Measurements from ENCODE around the gene MECP2.
A peak's percentile ranks its signal among the peaks of the same experiment; 100 is the strongest.
"Not testable (repeated sequence)": the region's sequence is repeated elsewhere in the genome, so short reads cannot be mapped to it uniquely, and the experiment has no call there.

Gene MECP2

GRCh38 chrX:154097589-154098541 is at the start of gene MECP2:
Gene MECP2 (minus strand): TSS chrX:154097717.
- Histone ChIP-seq H3K36me3 (ENCODE audit: insufficient read depth, low read length) (0 out of 2 replicates have a peak, but pooled peaks cover 2% of the 10 kb centered on the region), H3K9ac (ENCODE audit: insufficient read length) (peak within 1 kb of the TSS; percentile 78), H3K9me3 (ENCODE audit: low read depth, low read length) (no peaks in the 10 kb centered on the region), H3K4me3 (peak within 1 kb of the TSS; percentile 83), H3K27ac (peak within 1 kb of the TSS; percentile 36; the same call in 1 of the 2 replicates)
- DNase-seq (ENCODE audit: low read depth, low spot score), result peak; percentile 37
- TF ChIP-seq FOXP2 (optimal IDR thresholded peaks at IDR 0.05; ENCODE audit: control extremely low read depth, extremely low read length, insufficient read depth) (no peak), EZH2 (IDR thresholded peaks at IDR 0.05) (no peak), POLR2AphosphoS5 (IDR thresholded peaks at IDR 0.05; ENCODE audit: borderline replicate concordance, low read depth, low read length) (peak; percentile 54; the same call in 1 of the 2 replicates)

GRCh38 chrX:154144010-154144409 is 46.5 kb upstream of the MECP2 start, which contains the start of gene OPN1LW:
Gene OPN1LW (plus strand): TSS chrX:154144243. CDS start chrX:154144284, 41 bp downstream.
- not testable (repeated sequence) for H3K4me3 ChIP-seq; DNase-seq (ENCODE audit: low read depth, low spot score); H3K9me3 ChIP-seq (ENCODE audit: low read depth, low read length); H3K27ac ChIP-seq; H3K36me3 ChIP-seq (ENCODE audit: insufficient read depth, low read length); H3K9ac ChIP-seq (ENCODE audit: insufficient read length)

GRCh38 chrX:154142950-154143745 is 45.6 kb upstream of the MECP2 start:
- Histone ChIP-seq H3K9ac (ENCODE audit: insufficient read length) (no peak overlapping the region), H3K9me3 (ENCODE audit: low read depth, low read length) (no peaks in the 10 kb centered on the region), H3K36me3 (ENCODE audit: insufficient read depth, low read length) (no peaks in the 10 kb centered on the region), H3K27ac (no peak overlapping the region), H3K4me3 (no peak overlapping the region)
- TF ChIP-seq POLR2AphosphoS5 (IDR thresholded peaks at IDR 0.05; ENCODE audit: borderline replicate concordance, low read depth, low read length) (no peak), FOXP2 (optimal IDR thresholded peaks at IDR 0.05; ENCODE audit: control extremely low read depth, extremely low read length, insufficient read depth) (no peak), EZH2 (IDR thresholded peaks at IDR 0.05) (no peak)
- no peak for DNase-seq (ENCODE audit: low read depth, low spot score)

GRCh38 chrX:154142386-154142785 is 44.9 kb upstream of the MECP2 start:
- Histone ChIP-seq H3K9ac (ENCODE audit: insufficient read length) (no peak overlapping the region), H3K27ac (no peak overlapping the region), H3K9me3 (ENCODE audit: low read depth, low read length) (no peaks in the 10 kb centered on the region), H3K4me3 (no peak overlapping the region), H3K36me3 (ENCODE audit: insufficient read depth, low read length) (no peaks in the 10 kb centered on the region)
- no peak for DNase-seq (ENCODE audit: low read depth, low spot score)
- TF ChIP-seq EZH2 (IDR thresholded peaks at IDR 0.05) (no peak), POLR2AphosphoS5 (IDR thresholded peaks at IDR 0.05; ENCODE audit: borderline replicate concordance, low read depth, low read length) (no peak), FOXP2 (optimal IDR thresholded peaks at IDR 0.05; ENCODE audit: control extremely low read depth, extremely low read length, insufficient read depth) (no peak)

GRCh38 chrX:154140742-154141141 is 43.2 kb upstream of the MECP2 start:
- TF ChIP-seq POLR2AphosphoS5 (IDR thresholded peaks at IDR 0.05; ENCODE audit: borderline replicate concordance, low read depth, low read length) (no peak), EZH2 (IDR thresholded peaks at IDR 0.05) (no peak), FOXP2 (optimal IDR thresholded peaks at IDR 0.05; ENCODE audit: control extremely low read depth, extremely low read length, insufficient read depth) (no peak)
- Histone ChIP-seq H3K9ac (ENCODE audit: insufficient read length) (no peak overlapping the region), H3K9me3 (ENCODE audit: low read depth, low read length) (no peaks in the 10 kb centered on the region), H3K27ac (no peak overlapping the region), H3K4me3 (no peak overlapping the region), H3K36me3 (ENCODE audit: insufficient read depth, low read length) (no peaks in the 10 kb centered on the region)
- no peak for DNase-seq (ENCODE audit: low read depth, low spot score)

GRCh38 chrX:154140206-154140605 is 42.7 kb upstream of the MECP2 start:
- Histone ChIP-seq H3K9ac (ENCODE audit: insufficient read length) (no peak overlapping the region), H3K9me3 (ENCODE audit: low read depth, low read length) (no peaks in the 10 kb centered on the region), H3K4me3 (no peak overlapping the region), H3K36me3 (ENCODE audit: insufficient read depth, low read length) (no peaks in the 10 kb centered on the region), H3K27ac (no peak overlapping the region)
- no peak for DNase-seq (ENCODE audit: low read depth, low spot score)
- TF ChIP-seq FOXP2 (optimal IDR thresholded peaks at IDR 0.05; ENCODE audit: control extremely low read depth, extremely low read length, insufficient read depth), result no peak
- no peak for TF ChIP-seq POLR2AphosphoS5 (IDR thresholded peaks at IDR 0.05; ENCODE audit: borderline replicate concordance, low read depth, low read length)
- TF ChIP-seq EZH2 (IDR thresholded peaks at IDR 0.05), result no peak

- DNase-seq (ENCODE audit: low read depth, low spot score), result no peak
- H3K4me3 ChIP-seq, result no peak overlapping the region
- H3K36me3 ChIP-seq (ENCODE audit: insufficient read depth, low read length), result no peaks in the 10 kb centered on the region
- no peak overlapping the region for H3K9ac ChIP-seq (ENCODE audit: insufficient read length)
- TF ChIP-seq EZH2 (IDR thresholded peaks at IDR 0.05), result no peak
- no peak for TF ChIP-seq POLR2AphosphoS5 (IDR thresholded peaks at IDR 0.05; ENCODE audit: borderline replicate concordance, low read depth, low read length)
- no peak for TF ChIP-seq FOXP2 (optimal IDR thresholded peaks at IDR 0.05; ENCODE audit: control extremely low read depth, extremely low read length, insufficient read depth)
- no peaks in the 10 kb centered on the region for H3K9me3 ChIP-seq (ENCODE audit: low read depth, low read length)
- no peak overlapping the region for H3K27ac ChIP-seq
These were observed 41.3 kb upstream of the MECP2 start for GRCh38 chrX:154138857-154139256.

- no peaks in the 10 kb centered on the region for H3K9me3 ChIP-seq (ENCODE audit: low read depth, low read length)
- no peaks in the 10 kb centered on the region for H3K36me3 ChIP-seq (ENCODE audit: insufficient read depth, low read length)
- H3K9ac ChIP-seq (ENCODE audit: insufficient read length), result no peak overlapping the region
- peak overlapping the region; percentile 58; the same call in 1 of the 2 replicates for H3K4me3 ChIP-seq
- TF ChIP-seq EZH2 (IDR thresholded peaks at IDR 0.05) (no peak), POLR2AphosphoS5 (IDR thresholded peaks at IDR 0.05; ENCODE audit: borderline replicate concordance, low read depth, low read length) (no peak), FOXP2 (optimal IDR thresholded peaks at IDR 0.05; ENCODE audit: control extremely low read depth, extremely low read length, insufficient read depth) (no peak)
- no peak for DNase-seq (ENCODE audit: low read depth, low spot score)
- no peak overlapping the region for H3K27ac ChIP-seq
These were observed 39.2 kb upstream of the MECP2 start for GRCh38 chrX:154136627-154137161.

Measured in SK-N-MC (cell line).